ENCODE data around the gene SPAAR.

GRCh38 chr9:35862328-35862727 lies 47.0 kb upstream of the SPAAR start:
- TF ChIP-seq CTCF (IDR thresholded peaks at IDR 0.05; ENCODE audit: borderline replicate concordance, extremely low read depth, low read length, poor library complexity, severe bottlenecking) (no peak), EZH2 (IDR thresholded peaks at IDR 0.05; ENCODE audit: borderline replicate concordance, low read depth, low read length, severe bottlenecking) (no peak)
